Inflammatory macrophage treated with lipopolysaccharide for 1 hour (primary cell): ENCODE data around the gene PCNT.

Experiments
- DNase-seq, 2 donors: peaks; one replicate each; pipeline ENCODE4 v3.0.0-alpha.2; 2020 to 2022

The PCNT gene

GRCh38 chr21:46334351-46335140 lies 10.6 kb downstream of the PCNT start:
- no peak for DNase-seq

- no peak for DNase-seq
These were observed 12.6 kb downstream of the PCNT start for GRCh38 chr21:46336603-46337002.

- no peak for DNase-seq
These were observed 17.0 kb downstream of the PCNT start for GRCh38 chr21:46340998-46341397.

GRCh38 chr21:46344219-46344915 lies 20.4 kb downstream of the PCNT start:
- no peak for DNase-seq

GRCh38 chr21:46345861-46346260 lies 21.9 kb downstream of the PCNT start:
- no peak for DNase-seq

- no peak for DNase-seq
These were observed 22.6 kb downstream of the PCNT start for GRCh38 chr21:46346296-46347202.

GRCh38 chr21:46347203-46347550 lies 23.2 kb downstream of the PCNT start:
- no peak for DNase-seq

GRCh38 chr21:46347791-46348381 lies 23.9 kb downstream of the PCNT start:
- DNase-seq = no peak

GRCh38 chr21:46349134-46349760 lies 25.3 kb downstream of the PCNT start:
- DNase-seq = no peak

GRCh38 chr21:46350571-46350970 lies 26.6 kb downstream of the PCNT start:
- no peak for DNase-seq

GRCh38 chr21:46350981-46351380 lies 27.0 kb downstream of the PCNT start:
- DNase-seq = no peak

- no peak for DNase-seq
These were observed 27.7 kb downstream of the PCNT start for GRCh38 chr21:46351476-46352163.

- no peak for DNase-seq
These were observed 28.2 kb downstream of the PCNT start for GRCh38 chr21:46352164-46352515.

- DNase-seq = no peak
These were observed 29.0 kb downstream of the PCNT start for GRCh38 chr21:46352913-46353312.

GRCh38 chr21:46354046-46354445 lies 30.1 kb downstream of the PCNT start:
- no peak for DNase-seq

GRCh38 chr21:46354518-46354917 lies 30.6 kb downstream of the PCNT start:
- DNase-seq = no peak

GRCh38 chr21:46355161-46356004 lies 31.4 kb downstream of the PCNT start:
- DNase-seq = no peak

- DNase-seq = no peak
These were observed 32.0 kb downstream of the PCNT start for GRCh38 chr21:46356005-46356338.

GRCh38 chr21:46356494-46357334 lies 32.8 kb downstream of the PCNT start:
- no peak for DNase-seq

GRCh38 chr21:46357335-46357604 lies 33.3 kb downstream of the PCNT start:
- no peak for DNase-seq
